Bronchial epithelial cell (primary cell): Measurements from ENCODE around the gene CHI3L1. TPM values are rescaled to one million over a fixed set of nuclear protein-coding genes. Genes with fewer than 3 reads are reported as not detected.

Source experiments
- DNase-seq: peaks from one replicate; pipeline ENCODE4 v3.0.0-alpha.2; 2010; ENCODE audit warnings: low read depth
- FAIRE-seq: peaks from 2 replicates; lab custom pipeline; 2011; peaks lifted over from hg19 to GRCh38; lab: Jason Lieb, UNC
- H3K27me3 ChIP-seq: 2 replicates; pipeline ENCODE4 v1.5.1; 2011; ENCODE audit warnings: low read length; ENCODE audit not compliant: control insufficient read depth, insufficient read depth
- H3K36me3 ChIP-seq: 2 replicates; pipeline ENCODE4 v1.5.1; 2011; ENCODE audit warnings: low read length; ENCODE audit not compliant: control insufficient read depth, insufficient read depth
- H3K4me3 ChIP-seq: 2 replicates; pipeline ENCODE4 v1.5.1; 2011; ENCODE audit warnings: mild to moderate bottlenecking, low read depth, low read length, control low read depth
- CTCF ChIP-seq: IDR thresholded peaks from 2 replicates; pipeline ENCODE4 v1.5.1; 2011; ENCODE audit warnings: mild to moderate bottlenecking, moderate library complexity, low read length, control low read depth, inconsistent platforms; ENCODE audit not compliant: insufficient read depth, severe bottlenecking
- total RNA-seq: library from RNA; depleted of rRNA; stranded (reverse); fragments of >200 nt; gene quantifications from 2 replicates; pipeline ENCODE4 v1.2.1, GENCODE V29; 2014

CHI3L1 gene
- total RNA-seq, 1 donor from 2014 or later, result 0.79 TPM

GRCh38 chr1:203187689-203188264, 1.3 kb upstream of the CHI3L1 start:
- Histone ChIP-seq H3K4me3 (no peak overlapping the region), H3K36me3 (no peaks in the 10 kb centered on the region), H3K27me3 (no peaks in the 10 kb centered on the region)
- FAIRE-seq, result no peak
- no peak for DNase-seq
- TF ChIP-seq CTCF, result no peak

- Histone ChIP-seq H3K27me3 (no peaks in the 10 kb centered on the region), H3K36me3 (no peaks in the 10 kb centered on the region), H3K4me3 (no peak overlapping the region)
- no peak for DNase-seq
- no peak for TF ChIP-seq CTCF
- FAIRE-seq, result no peak
Observed at GRCh38 chr1:203187304-203187685, 791 bp upstream of the CHI3L1 start.

- TF ChIP-seq CTCF, result no peak
- H3K4me3 ChIP-seq, result no peak overlapping the region
- H3K27me3 ChIP-seq, result no peaks in the 10 kb centered on the region
- FAIRE-seq, result no peak
- no peak for DNase-seq
- no peaks in the 10 kb centered on the region for H3K36me3 ChIP-seq
Observed at GRCh38 chr1:203186091-203186445, 436 bp downstream of the CHI3L1 start.

GRCh38 chr1:203185585-203185984, 919 bp downstream of the CHI3L1 start:
- no peaks in the 10 kb centered on the region for H3K27me3 ChIP-seq
- no peak for FAIRE-seq
- TF ChIP-seq CTCF, result no peak
- no peaks in the 10 kb centered on the region for H3K36me3 ChIP-seq
- no peak overlapping the region for H3K4me3 ChIP-seq
- no peak for DNase-seq

GRCh38 chr1:203185061-203185461, 1.4 kb downstream of the CHI3L1 start:
- Histone ChIP-seq H3K4me3 (no peak overlapping the region), H3K36me3 (no peaks in the 10 kb centered on the region), H3K27me3 (no peaks in the 10 kb centered on the region)
- FAIRE-seq (no peak), DNase-seq (no peak)
- no peak for TF ChIP-seq CTCF

GRCh38 chr1:203184467-203184866, 2.0 kb downstream of the CHI3L1 start:
- TF ChIP-seq CTCF, result no peak
- Histone ChIP-seq H3K4me3 (no peak overlapping the region), H3K27me3 (no peaks in the 10 kb centered on the region), H3K36me3 (no peaks in the 10 kb centered on the region)
- FAIRE-seq (no peak), DNase-seq (no peak)
